GM21786 (cell line): Measurements from ENCODE around the gene CAST.

ENCODE experiments used
- ATAC-seq: cut with Tn5 transposase; IDR thresholded peaks from one replicate; pipeline ENCODE4 v1.9.1; 2021; ENCODE audit not compliant: unreplicated experiment

Gene CAST

GRCh38 chr5:96809921-96810320 is 147.7 kb downstream of the CAST start:
- no peak for ATAC-seq

GRCh38 chr5:96812851-96813250 is 150.7 kb downstream of the CAST start:
- ATAC-seq = no peak

- ATAC-seq = no peak
These were observed 151.9 kb downstream of the CAST start for GRCh38 chr5:96814041-96814440.

GRCh38 chr5:96816411-96816939 is 154.3 kb downstream of the CAST start:
- peak; percentile 91 for ATAC-seq

GRCh38 chr5:96816991-96817390 is 154.8 kb downstream of the CAST start:
- ATAC-seq = peak; percentile 30

GRCh38 chr5:96817506-96817905 is 155.3 kb downstream of the CAST start:
- ATAC-seq = no peak

GRCh38 chr5:96818125-96818788 is 156.1 kb downstream of the CAST start:
- ATAC-seq = no peak

- no peak for ATAC-seq
These were observed 157.6 kb downstream of the CAST start for GRCh38 chr5:96819806-96820205.

- no peak for ATAC-seq
These were observed 159.2 kb downstream of the CAST start for GRCh38 chr5:96821260-96821916.

- ATAC-seq = no peak
These were observed 160.7 kb downstream of the CAST start for GRCh38 chr5:96822686-96823459.

GRCh38 chr5:96823900-96824380 is 161.8 kb downstream of the CAST start:
- peak; percentile 99 for ATAC-seq
